GM23338 (cell line): ENCODE data around the gene SORCS2. TPM values are rescaled to one million over a fixed set of nuclear protein-coding genes. Genes with fewer than 3 reads are reported as not detected.

ENCODE experiments used
- ATAC-seq: fragments of 200-7000 bp; cut with Tn5 transposase; 3 replicates; pipeline ENCODE4 v1.9.1; 2020
- DNase-seq: peaks from one replicate; pipeline ENCODE4 v3.0.0-alpha.2; 2015; ENCODE audit warnings: low spot score
- H2AFZ ChIP-seq: fragments of 200-600 bp; sonication (generic); 2 replicates; pipeline ENCODE4 v1.8.0; 2016; ENCODE audit warnings: antibody characterized with exemption, mild to moderate bottlenecking, moderate library complexity
- H3F3A ChIP-seq: fragments of 200-600 bp; sonication (generic); replicated peaks from 2 replicates; pipeline ENCODE4 v1.8.0; 2017; ENCODE audit warnings: antibody characterized with exemption, mixed run types, low read depth
- H3K27ac ChIP-seq: fragments of 200-600 bp; sonication (generic); 2 replicates; pipeline ENCODE4 v1.6.1; 2016; ENCODE audit warnings: low read depth
- H3K27me3 ChIP-seq: fragments of 200-600 bp; sonication (generic); 2 replicates; pipeline ENCODE4 v1.8.0; 2016; ENCODE audit warnings: mild to moderate bottlenecking, mixed run types, moderate library complexity; ENCODE audit not compliant: insufficient read depth
- H3K36me3 ChIP-seq: fragments of 200-600 bp; sonication (generic); 2 replicates; pipeline ENCODE4 v1.8.0; 2016; ENCODE audit warnings: mild to moderate bottlenecking; ENCODE audit not compliant: insufficient read depth
- H3K4me1 ChIP-seq: fragments of 200-600 bp; sonication (generic); 2 replicates; pipeline ENCODE4 v1.8.0; 2016; ENCODE audit warnings: mild to moderate bottlenecking, moderate library complexity; ENCODE audit not compliant: insufficient read depth
- H3K4me2 ChIP-seq: fragments of 200-600 bp; sonication (generic); 2 replicates; pipeline ENCODE4 v1.7.1; 2017; ENCODE audit warnings: mixed run types
- H3K4me3 ChIP-seq: fragments of 200-600 bp; sonication (generic); 2 replicates; pipeline ENCODE4 v1.6.1; 2016; ENCODE audit warnings: mixed run types
- H3K79me2 ChIP-seq: fragments of 200-600 bp; sonication (generic); replicated peaks from 2 replicates; pipeline ENCODE4 v1.8.0; 2017; ENCODE audit warnings: mild to moderate bottlenecking; ENCODE audit not compliant: insufficient read depth
- H3K9me2 ChIP-seq: fragments of 200-600 bp; sonication (generic); 2 replicates; pipeline ENCODE4 v1.8.0; 2017; ENCODE audit not compliant: insufficient read depth
- H4K20me1 ChIP-seq: fragments of 200-600 bp; sonication (generic); replicated peaks from 2 replicates; pipeline ENCODE4 v1.8.0; 2017; ENCODE audit warnings: mild to moderate bottlenecking; ENCODE audit not compliant: insufficient read depth
- H3K27ac Mint-ChIP-seq: 2 replicates; pipeline ENCODE4 v1.8.0; 2020; ENCODE audit warnings: inconsistent platforms, mild to moderate bottlenecking, moderate library complexity, mixed read lengths
- H3K27me3 Mint-ChIP-seq: 3 replicates; pipeline ENCODE4 v1.8.0; 2022; ENCODE audit warnings: low read depth, mild to moderate bottlenecking, moderate library complexity, mixed read lengths, inconsistent platforms; ENCODE audit not compliant: insufficient read depth, poor library complexity
- H3K36me3 Mint-ChIP-seq: 3 replicates; pipeline ENCODE4 v1.8.0; 2021; ENCODE audit warnings: low read depth, mild to moderate bottlenecking, inconsistent platforms, moderate library complexity, mixed read lengths
- H3K4me1 Mint-ChIP-seq: 3 replicates; pipeline ENCODE4 v1.8.0; 2020; ENCODE audit warnings: mild to moderate bottlenecking, inconsistent platforms, mixed read lengths
- H3K4me3 Mint-ChIP-seq: 3 replicates; pipeline ENCODE4 v1.8.0; 2021; ENCODE audit warnings: moderate library complexity, mild to moderate bottlenecking, inconsistent platforms, mixed read lengths
- H3K9me3 Mint-ChIP-seq: 3 replicates; pipeline ENCODE4 v1.8.0; 2020; ENCODE audit warnings: moderate library complexity, mild to moderate bottlenecking, inconsistent platforms, mixed read lengths
- CREB1 ChIP-seq: fragments of 250-450 bp; sonication (Bioruptor Pico); IDR thresholded peaks from 2 replicates; pipeline ENCODE4 v1.5.0; 2020; ENCODE audit warnings: low read depth, mild to moderate bottlenecking, moderate library complexity
- CTCF ChIP-seq, 2 experiments: fragments of 200-600 bp in 1 of 2; sonication (generic) in 1 of 2; conservative IDR thresholded peaks; 2 replicates each; pipeline versions ENCODE4 v1.5.1 to v1.6.1; 2016 to 2017; ENCODE audit warnings: antibody characterized with exemption in 2 of 2, low read depth in 2 of 2, mild to moderate bottlenecking in 2 of 2, moderate library complexity in 1 of 2
- EZH2 ChIP-seq: fragments of 200-600 bp; sonication (generic); IDR thresholded peaks from one replicate; pipeline ENCODE4 v1.8.0; 2017; ENCODE audit warnings: antibody characterized with exemption, mild to moderate bottlenecking, low read depth; ENCODE audit not compliant: unreplicated experiment
- JUNB ChIP-seq: IDR thresholded peaks from one replicate; pipeline ENCODE4 v1.6.1; 2016; ENCODE audit warnings: antibody characterized with exemption; ENCODE audit not compliant: unreplicated experiment
- POLR2AphosphoS5 ChIP-seq: IDR thresholded peaks from 2 replicates; pipeline ENCODE4 v1.6.1; 2016; ENCODE audit warnings: antibody characterized with exemption, low read depth
- REST ChIP-seq: IDR thresholded peaks from one replicate; pipeline ENCODE4 v1.6.1; 2018; ENCODE audit warnings: antibody characterized with exemption; ENCODE audit not compliant: unreplicated experiment
- STAT1 ChIP-seq: IDR thresholded peaks from one replicate; pipeline ENCODE4 v1.6.1; 2016; ENCODE audit warnings: antibody characterized with exemption; ENCODE audit not compliant: unreplicated experiment
- ZNF114 ChIP-seq: fragments of 250-450 bp; sonication (Bioruptor Pico); IDR thresholded peaks from 2 replicates; pipeline ENCODE4 v1.5.0; 2020; ENCODE audit warnings: mild to moderate bottlenecking, moderate library complexity
- polyA plus RNA-seq: library from polyadenylated mRNA; unstranded; fragments of >200 nt; fragmentation: Nextera tagmentation; extraction: Ambion mirVana; gene quantifications from 2 replicates; pipeline ENCODE4 v1.2.1, GENCODE V29; 2016
- total RNA-seq: library from RNA; depleted of rRNA; stranded (reverse); fragments of >200 nt; shearing (Covaris generic); gene quantifications from 2 replicates; pipeline ENCODE4 v1.2.3, GENCODE V29; 2014

Gene SORCS2
- total and polyA plus RNA-seq, 2 experiments from 2014 or later: 0.47 to 2.4 TPM

GRCh38 chr4:7687006-7687405, 494.7 kb downstream of the SORCS2 start:
- H3K4me1 ChIP-seq: no peaks in the 10 kb centered on the region
- H3K79me2 ChIP-seq: no peaks in the 10 kb centered on the region
- Mint-ChIP-seq H3K27me3 (peaks cover 2% of the 10 kb centered on the region), H3K27ac (no peak overlapping the region), H3K4me3 (no peak overlapping the region), H3K4me1 (no peaks in the 10 kb centered on the region; the same call in 2 of the 3 replicates), H3K9me3 (peaks cover 12% of the 10 kb centered on the region), H3K36me3 (peaks cover 16% of the 10 kb centered on the region)
- no peak overlapping the region for H3K27ac ChIP-seq
- no peak for DNase-seq
- TF ChIP-seq CTCF (conservative IDR thresholded peaks at IDR 0.05; ENCODE audit: low read depth in 2 of 2): peak in 1 of 2 experiments; percentile 26; a peak in 2 of 4 replicates
- no peak for TF ChIP-seq CREB1
- no peak for TF ChIP-seq JUNB
- no peak for TF ChIP-seq ZNF114 (CRISPR knock-in tag)
- no peak for TF ChIP-seq EZH2
- no peak for TF ChIP-seq REST
- ATAC-seq: no peak
- H3K4me2 ChIP-seq: no peak overlapping the region
- no peaks in the 10 kb centered on the region for H3K36me3 ChIP-seq
- no peaks in the 10 kb centered on the region for H4K20me1 ChIP-seq
- no peak overlapping the region for H2AFZ ChIP-seq
- H3K9me2 ChIP-seq: no peaks in the 10 kb centered on the region
- no peaks in the 10 kb centered on the region for H3K27me3 ChIP-seq
- no peaks in the 10 kb centered on the region for H3F3A ChIP-seq
- H3K4me3 ChIP-seq: no peak overlapping the region

- no peak for ATAC-seq
- TF ChIP-seq STAT1: no peak
- TF ChIP-seq CREB1: no peak
- no peak for TF ChIP-seq CTCF (conservative IDR thresholded peaks at IDR 0.05; ENCODE audit: low read depth in 2 of 2)
- no peak for TF ChIP-seq ZNF114 (CRISPR knock-in tag)
- no peak for TF ChIP-seq POLR2AphosphoS5
- no peak for TF ChIP-seq EZH2
Measured at GRCh38 chr4:7687796-7688195, 495.5 kb downstream of the SORCS2 start.

More at GRCh38 chr4:7687796-7688195, 495.5 kb downstream of the SORCS2 start:
- Mint-ChIP-seq H3K27ac (no peak overlapping the region), H3K36me3 (peaks cover 12% of the 10 kb centered on the region), H3K27me3 (peaks cover 5% of the 10 kb centered on the region), H3K9me3 (peaks cover 9% of the 10 kb centered on the region), H3K4me1 (no peaks in the 10 kb centered on the region; the same call in 2 of the 3 replicates), H3K4me3 (no peak overlapping the region)
- Histone ChIP-seq H3F3A (no peaks in the 10 kb centered on the region), H3K4me1 (no peaks in the 10 kb centered on the region), H3K36me3 (no peaks in the 10 kb centered on the region), H3K79me2 (no peaks in the 10 kb centered on the region), H3K27me3 (no peaks in the 10 kb centered on the region), H3K4me3 (no peak overlapping the region), H3K27ac (no peak overlapping the region), H2AFZ (no peak overlapping the region), H3K9me2 (no peaks in the 10 kb centered on the region), H4K20me1 (no peaks in the 10 kb centered on the region), H3K4me2 (no peak overlapping the region)
- DNase-seq: no peak
